HG03159 (cell line): ENCODE results near the gene METTL2A.
A peak's percentile ranks its signal among the peaks of the same experiment; 100 is the strongest.
"Not testable (repeated sequence)": the region's sequence is repeated elsewhere in the genome, so short reads cannot be mapped to it uniquely, and the experiment has no call there.

Experiments used
- ATAC-seq: cut with Tn5 transposase; IDR thresholded peaks from one replicate; pipeline ENCODE4 v1.9.1; 2021; ENCODE audit warnings: mild to moderate bottlenecking, moderate library complexity; ENCODE audit not compliant: unreplicated experiment

The METTL2A gene

GRCh38 chr17:62471380-62471880 is 47.7 kb downstream of the METTL2A start:
- ATAC-seq: not testable (repeated sequence)

GRCh38 chr17:62473030-62473982 is 49.6 kb downstream of the METTL2A start:
- ATAC-seq: not testable (repeated sequence)

- ATAC-seq: not testable (repeated sequence)
These were observed 53.4 kb downstream of the METTL2A start for GRCh38 chr17:62477111-62477510.

- ATAC-seq: peak; percentile 18
These were observed 54.2 kb downstream of the METTL2A start for GRCh38 chr17:62477718-62478408.

- ATAC-seq: peak; percentile 66
These were observed 54.8 kb downstream of the METTL2A start, which contains the start of gene TLK2 for GRCh38 chr17:62478424-62478879. TLK2 (plus strand) TSS chr17:62478825; CDS start chr17:62481126, 2,301 bp downstream.

- ATAC-seq: peak; percentile 44
These were observed 55.4 kb downstream of the METTL2A start for GRCh38 chr17:62478880-62479638.

GRCh38 chr17:62479639-62480258 is 56.1 kb downstream of the METTL2A start:
- not testable (repeated sequence) for ATAC-seq

GRCh38 chr17:62482553-62482952 is 58.9 kb downstream of the METTL2A start:
- not testable (repeated sequence) for ATAC-seq

GRCh38 chr17:62490990-62491389 is 67.3 kb downstream of the METTL2A start:
- not testable (repeated sequence) for ATAC-seq

- not testable (repeated sequence) for ATAC-seq
These were observed 69.5 kb downstream of the METTL2A start for GRCh38 chr17:62493049-62493655.

- not testable (repeated sequence) for ATAC-seq
These were observed 70.4 kb downstream of the METTL2A start for GRCh38 chr17:62494073-62494472.

- not testable (repeated sequence) for ATAC-seq
These were observed 72.6 kb downstream of the METTL2A start for GRCh38 chr17:62496344-62496743.

- not testable (repeated sequence) for ATAC-seq
These were observed 75.1 kb downstream of the METTL2A start for GRCh38 chr17:62498796-62499195.
